ENCODE data around the gene FRMD4A. TPM values are rescaled to one million over a fixed set of nuclear protein-coding genes. Genes with fewer than 3 reads are reported as not detected.

FRMD4A gene
- total and polyA plus RNA-seq, 10 of the 15 experiments (the other 5 are each of a cell fraction or from before 2014, with no cell fraction given): 17.8 to 75.2 (median 39.1) TPM

DNA sequence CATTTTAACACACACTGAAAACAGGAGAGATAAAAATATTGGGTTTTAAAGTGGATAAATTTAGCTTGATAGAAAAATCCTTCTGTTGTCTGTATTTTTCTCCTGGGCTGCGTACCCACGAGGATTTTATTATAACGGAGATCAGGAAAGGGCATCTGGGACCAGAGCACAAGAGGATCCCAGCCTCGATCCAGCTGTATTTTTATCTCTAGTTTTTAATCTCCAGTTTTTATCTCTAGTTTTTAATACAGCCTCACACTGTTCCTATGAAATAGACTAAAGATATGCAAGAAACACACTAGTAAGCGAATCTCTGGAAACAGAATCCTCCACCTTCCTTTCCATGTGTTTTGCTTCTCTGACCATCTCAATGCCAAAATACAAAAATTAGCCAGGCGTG lies 295.2 kb downstream of the FRMD4A start:
- POLR2A ChIA-PET: no interaction called here
- no peak for FAIRE-seq

More for the DNA sequence above, 295.2 kb downstream of the FRMD4A start:
- WGBS (ENCODE audit: insufficient coverage, insufficient replicate concordance, low lambda C conversion rate, missing lambda C conversion rate): 61% methylated on average over 6 of the region's 6 CpGs
- ATAC-seq (no peak), DNase-seq (ENCODE audit: low read depth, low spot score) (no peak)
- no peaks in the 10 kb centered on the region; the same call in 2 of the 3 replicates for H3K9me3 ChIP-seq (replicated peaks; ENCODE audit: control insufficient read depth, insufficient read depth, low read length)
- no peaks in the 10 kb centered on the region for H3K36me3 ChIP-seq (ENCODE audit: control insufficient read depth in 2 of 2, insufficient read depth in 2 of 2, low read length in 1 of 2)
- no peaks in the 10 kb centered on the region for H3K4me1 ChIP-seq (ENCODE audit: control insufficient read depth, insufficient read depth, low read length)
- RAD21 ChIA-PET (ENCODE audit: unreplicated experiment): no interaction called here
- no peak overlapping the region for H2AFZ ChIP-seq (ENCODE audit: control insufficient read depth, low read depth, low read length)
- no peak overlapping the region for H3K4me2 ChIP-seq (ENCODE audit: control insufficient read depth, insufficient read depth)
- no peak overlapping the region for H3K27ac ChIP-seq (ENCODE audit: control insufficient read depth, insufficient read depth)
- in situ Hi-C loops (cut with MboI) (no loop called here), intact Hi-C loops (cut with micrococcal nuclease; ENCODE audit: unreplicated experiment) (no loop called here)
- H3K79me2 ChIP-seq (ENCODE audit: control insufficient read depth, insufficient read depth, low read length): no peaks in the 10 kb centered on the region
- TF ChIP-seq, protein P1, sequence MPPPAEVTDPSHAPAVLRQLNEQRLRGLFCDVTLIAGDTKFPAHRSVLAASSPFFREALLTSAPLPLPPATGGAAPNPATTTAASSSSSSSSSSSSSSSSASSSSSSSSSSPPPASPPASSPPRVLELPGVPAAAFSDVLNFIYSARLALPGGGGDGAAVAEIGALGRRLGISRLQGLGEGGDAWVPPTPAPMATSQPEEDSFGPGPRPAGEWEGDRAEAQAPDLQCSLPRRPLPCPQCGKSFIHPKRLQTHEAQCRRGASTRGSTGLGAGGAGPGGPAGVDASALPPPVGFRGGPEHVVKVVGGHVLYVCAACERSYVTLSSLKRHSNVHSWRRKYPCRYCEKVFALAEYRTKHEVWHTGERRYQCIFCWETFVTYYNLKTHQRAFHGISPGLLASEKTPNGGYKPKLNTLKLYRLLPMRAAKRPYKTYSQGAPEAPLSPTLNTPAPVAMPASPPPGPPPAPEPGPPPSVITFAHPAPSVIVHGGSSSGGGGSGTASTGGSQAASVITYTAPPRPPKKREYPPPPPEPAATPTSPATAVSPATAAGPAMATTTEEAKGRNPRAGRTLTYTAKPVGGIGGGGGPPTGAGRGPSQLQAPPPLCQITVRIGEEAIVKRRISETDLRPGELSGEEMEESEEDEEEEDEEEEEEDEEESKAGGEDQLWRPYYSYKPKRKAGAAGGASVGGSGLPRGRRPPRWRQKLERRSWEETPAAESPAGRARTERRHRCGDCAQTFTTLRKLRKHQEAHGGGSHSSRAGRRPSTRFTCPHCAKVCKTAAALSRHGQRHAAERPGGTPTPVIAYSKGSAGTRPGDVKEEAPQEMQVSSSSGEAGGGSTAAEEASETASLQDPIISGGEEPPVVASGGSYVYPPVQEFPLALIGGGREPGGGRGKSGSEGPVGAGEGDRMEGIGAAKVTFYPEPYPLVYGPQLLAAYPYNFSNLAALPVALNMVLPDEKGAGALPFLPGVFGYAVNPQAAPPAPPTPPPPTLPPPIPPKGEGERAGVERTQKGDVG (CRISPR knock-in tag; IDR thresholded peaks at IDR 0.05): no peak
- no peak for TF ChIP-seq NFIC (IDR thresholded peaks at IDR 0.05; ENCODE audit: low read depth, low read length)
- TF ChIP-seq, protein P2, sequence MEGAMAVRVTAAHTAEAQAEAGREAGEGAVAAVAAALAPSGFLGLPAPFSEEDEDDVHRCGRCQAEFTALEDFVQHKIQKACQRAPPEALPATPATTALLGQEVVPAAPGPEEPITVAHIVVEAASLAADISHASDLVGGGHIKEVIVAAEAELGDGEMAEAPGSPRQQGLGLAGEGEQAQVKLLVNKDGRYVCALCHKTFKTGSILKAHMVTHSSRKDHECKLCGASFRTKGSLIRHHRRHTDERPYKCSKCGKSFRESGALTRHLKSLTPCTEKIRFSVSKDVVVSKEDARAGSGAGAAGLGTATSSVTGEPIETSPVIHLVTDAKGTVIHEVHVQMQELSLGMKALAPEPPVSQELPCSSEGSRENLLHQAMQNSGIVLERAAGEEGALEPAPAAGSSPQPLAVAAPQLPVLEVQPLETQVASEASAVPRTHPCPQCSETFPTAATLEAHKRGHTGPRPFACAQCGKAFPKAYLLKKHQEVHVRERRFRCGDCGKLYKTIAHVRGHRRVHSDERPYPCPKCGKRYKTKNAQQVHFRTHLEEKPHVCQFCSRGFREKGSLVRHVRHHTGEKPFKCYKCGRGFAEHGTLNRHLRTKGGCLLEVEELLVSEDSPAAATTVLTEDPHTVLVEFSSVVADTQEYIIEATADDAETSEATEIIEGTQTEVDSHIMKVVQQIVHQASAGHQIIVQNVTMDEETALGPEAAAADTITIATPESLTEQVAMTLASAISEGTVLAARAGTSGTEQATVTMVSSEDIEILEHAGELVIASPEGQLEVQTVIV (IDR thresholded peaks at IDR 0.05; ENCODE audit: borderline replicate concordance, partially characterized antibody): no peak
- no peak for TF ChIP-seq CBFB (IDR thresholded peaks at IDR 0.05; ENCODE audit: low read depth)
- no peak for TF ChIP-seq ZBTB40 (IDR thresholded peaks at IDR 0.05; ENCODE audit: borderline replicate concordance)
- no peak for TF ChIP-seq SMC3 (IDR thresholded peaks at IDR 0.05; ENCODE audit: borderline replicate concordance, low read length)
- TF ChIP-seq MTA2 (IDR thresholded peaks at IDR 0.05; ENCODE audit: low read depth): no peak
- TF ChIP-seq IKZF1 (conservative IDR thresholded peaks at IDR 0.05): no peak
- no peak for TF ChIP-seq NFXL1 (IDR thresholded peaks at IDR 0.05; ENCODE audit: borderline replicate concordance)
- no peak for TF ChIP-seq BCLAF1 (IDR thresholded peaks at IDR 0.05)
- no peak for TF ChIP-seq CBX5 (IDR thresholded peaks at IDR 0.05; ENCODE audit: low read depth)
- TF ChIP-seq RCOR1 (conservative IDR thresholded peaks at IDR 0.05; ENCODE audit: low read depth, low read length): no peak
- H3K4me3 ChIP-seq: no peak overlapping the region
- no peaks in the 10 kb centered on the region for H3K27me3 ChIP-seq (replicated peaks in 1 of 2; ENCODE audit: control insufficient read depth in 2 of 2, insufficient read depth in 2 of 2, low read length in 1 of 2)
- no peaks in the 10 kb centered on the region for H4K20me1 ChIP-seq (ENCODE audit: control insufficient read depth, insufficient read depth)
- no TSS peak for BruUV-seq (replicated peaks)
- CTCF ChIA-PET: interaction anchor here (1.5 to 1.9 kb wide), 2 partner anchors 9 to 40 kb away, joined by 3 to 7 read pairs; no protein-coding TSS in a partner anchor
- SMC1A ChIA-PET (ENCODE audit: uncharacterized antibody, unreplicated experiment): no interaction called here
- no peak overlapping the region for H3K9ac ChIP-seq (ENCODE audit: control insufficient read depth, insufficient read depth, low read length)

Measured in GM12878 (cell line).